IMR-90 (cell line): ENCODE results near the gene PAGE4. TPM values are rescaled to one million over a fixed set of nuclear protein-coding genes. Genes with fewer than 3 reads are reported as not detected.

Source experiments
- ATAC-seq: fragments of 200-7000 bp; cut with Tn5 transposase; 2 replicates; pipeline ENCODE4 v1.9.1; 2020; ENCODE audit warnings: low read depth, mild to moderate bottlenecking, moderate library complexity
- BruUV-seq: library from RNA; stranded (reverse); fragments of 400-500 nt; replicated peaks from 2 replicates; lab custom pipeline; 2021; lab: Mats Ljungman, UMichigan
- CTCF ChIA-PET: fragments of 300-600 bp; formaldehyde crosslinking; extraction: SDS; loops from one replicate; lab custom pipeline; 2021; ENCODE audit warnings: antibody characterized with exemption; lab: Yijun Ruan, JAX
- POLR2A ChIA-PET: fragments of 300-600 bp; sonication (Branson Sonifier 250); formaldehyde crosslinking; loops from one replicate; lab custom pipeline; 2022; ENCODE audit warnings: antibody characterized with exemption; ENCODE audit not compliant: unreplicated experiment; lab: Charles Lee
- DNase-seq: peaks from one replicate; pipeline ENCODE4 v3.0.0; 2013
- H2AFZ ChIP-seq: replicated peaks from 2 replicates; pipeline ENCODE3; 2013; ENCODE audit warnings: low read length, mild to moderate bottlenecking; ENCODE audit not compliant: poor library complexity
- H2AK5ac ChIP-seq: 2 replicates; pipeline ENCODE4 v1.6.1; 2013; ENCODE audit warnings: low read depth, low read length, inconsistent platforms
- H2AK9ac ChIP-seq: replicated peaks from 2 replicates; pipeline ENCODE3; 2013; ENCODE audit warnings: mild to moderate bottlenecking, low read depth, low read length, moderate library complexity; ENCODE audit not compliant: poor library complexity
- H2BK120ac ChIP-seq: 2 replicates; pipeline ENCODE4 v1.6.1; 2013; ENCODE audit warnings: low read depth, low read length, inconsistent platforms
- H2BK15ac ChIP-seq: 3 replicates; pipeline ENCODE4 v1.6.1; 2013; ENCODE audit warnings: low read depth, low read length, inconsistent platforms
- H2BK20ac ChIP-seq: 2 replicates; pipeline ENCODE4 v1.6.1; 2013; ENCODE audit warnings: low read depth, mild to moderate bottlenecking, inconsistent platforms, low read length, moderate library complexity
- H2BK5ac ChIP-seq: 2 replicates; pipeline ENCODE4 v1.6.1; 2013; ENCODE audit warnings: mild to moderate bottlenecking, low read depth, low read length, inconsistent platforms; ENCODE audit not compliant: poor library complexity, severe bottlenecking
- H3K14ac ChIP-seq: replicated peaks from 2 replicates; pipeline ENCODE4 v1.6.1; 2013; ENCODE audit warnings: low read depth, low read length, inconsistent platforms
- H3K18ac ChIP-seq: 2 replicates; pipeline ENCODE4 v1.6.1; 2013; ENCODE audit warnings: low read depth, low read length, control low read depth
- H3K23ac ChIP-seq: 2 replicates; pipeline ENCODE4 v1.6.1; 2013; ENCODE audit warnings: low read depth, low read length, inconsistent platforms
- H3K27ac ChIP-seq: 2 replicates; pipeline ENCODE4 v1.5.1; 2013; ENCODE audit warnings: mild to moderate bottlenecking, control low read depth, low read length; ENCODE audit not compliant: insufficient read depth
- H3K27me3 ChIP-seq: 2 replicates; pipeline ENCODE4 v1.6.1; 2013; ENCODE audit warnings: low read length; ENCODE audit not compliant: control insufficient read depth, insufficient read depth
- H3K36me3 ChIP-seq: 2 replicates; pipeline ENCODE4 v1.6.1; 2013; ENCODE audit warnings: low read length, mixed read lengths; ENCODE audit not compliant: control insufficient read depth, insufficient read depth
- H3K4ac ChIP-seq: 2 replicates; pipeline ENCODE4 v1.6.1; 2013; ENCODE audit warnings: low read depth, low read length, inconsistent platforms
- H3K4me1 ChIP-seq: 2 replicates; pipeline ENCODE4 v1.6.1; 2013; ENCODE audit warnings: low read length, mixed read lengths; ENCODE audit not compliant: control insufficient read depth, insufficient read depth
- H3K4me2 ChIP-seq: 2 replicates; pipeline ENCODE4 v1.6.1; 2013; ENCODE audit warnings: low read depth, mild to moderate bottlenecking, control low read depth, low read length, moderate library complexity
- H3K4me3 ChIP-seq: 2 replicates; pipeline ENCODE4 v1.5.1; 2013; ENCODE audit warnings: low read depth, mild to moderate bottlenecking, control low read depth, low read length, moderate library complexity; ENCODE audit not compliant: insufficient read depth
- H3K56ac ChIP-seq: 2 replicates; pipeline ENCODE4 v1.6.1; 2013; ENCODE audit warnings: low read length, inconsistent platforms; ENCODE audit not compliant: insufficient read depth; ENCODE audit errors: extremely low read depth
- H3K79me1 ChIP-seq, 2 experiments: 2 replicates each; pipeline ENCODE4 v1.6.1; 2013; ENCODE audit warnings: low read length in 2 of 2, inconsistent platforms in 1 of 2, low read depth in 1 of 2
- H3K9ac ChIP-seq: 2 replicates; pipeline ENCODE4 v1.6.1; 2013; ENCODE audit warnings: low read depth, low read length, control low read depth
- H3K9me1 ChIP-seq: 2 replicates; pipeline ENCODE4 v1.6.1; 2013; ENCODE audit warnings: low read length, inconsistent platforms; ENCODE audit not compliant: insufficient read depth
- H3K9me3 ChIP-seq: 2 replicates; pipeline ENCODE4 v1.6.1; 2013; ENCODE audit warnings: low read length; ENCODE audit not compliant: control insufficient read depth, insufficient read depth
- H4K20me1 ChIP-seq: 2 replicates; pipeline ENCODE4 v1.6.1; 2013; ENCODE audit warnings: low read length, inconsistent platforms; ENCODE audit not compliant: insufficient read depth
- H4K5ac ChIP-seq: 2 replicates; pipeline ENCODE4 v1.6.1; 2013; ENCODE audit warnings: mild to moderate bottlenecking, low read depth, low read length, control low read depth
- H4K8ac ChIP-seq, 2 experiments: 2 replicates each; pipeline ENCODE4 v1.6.1; 2013; ENCODE audit warnings: low read depth in 2 of 2, low read length in 2 of 2, control low read depth in 1 of 2, inconsistent platforms in 1 of 2
- H4K91ac ChIP-seq: 2 replicates; pipeline ENCODE4 v1.6.1; 2013; ENCODE audit warnings: low read depth, low read length, inconsistent platforms; ENCODE audit not compliant: insufficient read depth
- BHLHE40 ChIP-seq: fragments of 150-350 bp; IDR thresholded peaks from 2 replicates; pipeline ENCODE4 v1.6.1; 2016; ENCODE audit warnings: mild to moderate bottlenecking, low read depth, low read length
- CEBPB ChIP-seq: IDR thresholded peaks from 2 replicates; pipeline ENCODE4 v1.6.1; 2012; ENCODE audit warnings: low read depth, low read length, improper control_type of control experiment
- CHD1 ChIP-seq: IDR thresholded peaks from 2 replicates; pipeline ENCODE4 v1.6.1; 2012; ENCODE audit warnings: low read depth, low read length, improper control_type of control experiment
- FOS ChIP-seq: fragments of 150-350 bp; IDR thresholded peaks from 2 replicates; pipeline ENCODE4 v1.6.1; 2016; ENCODE audit warnings: low read depth, low read length
- MAFK ChIP-seq: IDR thresholded peaks from 2 replicates; pipeline ENCODE4 v1.6.1; 2012; ENCODE audit warnings: low read depth, low read length, improper control_type of control experiment
- MAZ ChIP-seq: IDR thresholded peaks from 2 replicates; pipeline ENCODE4 v1.6.1; 2012; ENCODE audit warnings: low read depth, mild to moderate bottlenecking, low read length, improper control_type of control experiment, moderate library complexity, borderline replicate concordance
- MXI1 ChIP-seq: IDR thresholded peaks from 2 replicates; pipeline ENCODE4 v1.6.1; 2012; ENCODE audit warnings: low read depth, mild to moderate bottlenecking, low read length, moderate library complexity, borderline replicate concordance
- NFE2L2 ChIP-seq: fragments of 150-350 bp; IDR thresholded peaks from 2 replicates; pipeline ENCODE4 v1.6.1; 2016; ENCODE audit warnings: low read depth, mild to moderate bottlenecking, low read length
- POLR2A ChIP-seq: IDR thresholded peaks from 2 replicates; pipeline ENCODE4 v1.6.1; 2012; ENCODE audit warnings: mild to moderate bottlenecking, low read depth, low read length
- RAD21 ChIP-seq: IDR thresholded peaks from 2 replicates; pipeline ENCODE4 v1.6.1; 2012; ENCODE audit warnings: low read length, improper control_type of control experiment
- RCOR1 ChIP-seq: IDR thresholded peaks from 2 replicates; pipeline ENCODE4 v1.6.1; 2012; ENCODE audit warnings: mild to moderate bottlenecking, low read length, improper control_type of control experiment; ENCODE audit not compliant: insufficient replicate concordance
- RFX5 ChIP-seq: IDR thresholded peaks from 2 replicates; pipeline ENCODE4 v1.8.0; 2012; ENCODE audit warnings: low read depth, mild to moderate bottlenecking, low read length, moderate library complexity
- SMC3 ChIP-seq: fragments of 150-350 bp; IDR thresholded peaks from 2 replicates; pipeline ENCODE4 v1.6.1; 2016; ENCODE audit warnings: low read depth, mild to moderate bottlenecking, antibody characterized with exemption, low read length, moderate library complexity
- WGBS, 2 experiments: methylation state at CpG; one replicate each; pipeline versions ENCODE4 v1.1.5 to v1.1.7; 2013; ENCODE audit warnings: missing lambda C conversion rate in 2 of 2; ENCODE audit not compliant: insufficient read length in 1 of 2; ENCODE audit errors: extremely low coverage in 2 of 2; 5-methylcytosine and 5-hydroxymethylcytosine counted together
- dilution Hi-C: fragments of 300-500 bp; cut with HindIII; formaldehyde crosslinking; loops from one replicate; pipeline ENCODE4 v1.14.3; 2018; ENCODE audit warnings: low sequenced_read_pairs; ENCODE audit not compliant: unreplicated experiment
- in situ Hi-C: fragments of 300-500 bp; cut with MboI; formaldehyde crosslinking; loops from 3 replicates; pipeline ENCODE4 v1.14.3; 2019; ENCODE audit warnings: low sequenced_read_pairs, inconsistent platforms, mixed read lengths
- intact Hi-C: fragments of 100-400 bp; cut with micrococcal nuclease; formaldehyde crosslinking; loops from 2 replicates; pipeline ENCODE4 v1.10.0; 2022
- polyA plus RNA-seq, 3 experiments: library from polyadenylated mRNA; depleted of rRNA; stranded (reverse); fragments of >200 nt; gene quantifications; 2 replicates each; pipeline ENCODE4 v1.2.3, GENCODE V29; 2012; ENCODE audit warnings: low replicate concordance in 1 of 3
- total RNA-seq: library from RNA; depleted of rRNA; stranded (reverse); fragments of >200 nt; gene quantifications from 2 replicates; pipeline ENCODE4 v1.2.3, GENCODE V29; 2012
- TF ChIP-seq, protein P1 (sequence below): conservative IDR thresholded peaks from 2 replicates; pipeline ENCODE4 v1.5.1; 2012; ENCODE audit warnings: mild to moderate bottlenecking, low read depth, low read length, improper control_type of control experiment
- TF ChIP-seq, protein P2 (sequence below): fragments of 150-350 bp; IDR thresholded peaks from 2 replicates; pipeline ENCODE4 v1.6.1; 2017; ENCODE audit warnings: mild to moderate bottlenecking, antibody characterized with exemption, low read length, low read depth
- TF ChIP-seq, protein P3 (sequence below): fragments of 150-350 bp; IDR thresholded peaks from 2 replicates; pipeline ENCODE4 v1.6.1; 2016; ENCODE audit warnings: low read depth, mild to moderate bottlenecking, low read length, moderate library complexity, borderline replicate concordance

PAGE4 gene
- total and polyA plus RNA-seq, 2 of the 4 experiments (the other 2 are of a cell fraction) = not detected

DNA sequence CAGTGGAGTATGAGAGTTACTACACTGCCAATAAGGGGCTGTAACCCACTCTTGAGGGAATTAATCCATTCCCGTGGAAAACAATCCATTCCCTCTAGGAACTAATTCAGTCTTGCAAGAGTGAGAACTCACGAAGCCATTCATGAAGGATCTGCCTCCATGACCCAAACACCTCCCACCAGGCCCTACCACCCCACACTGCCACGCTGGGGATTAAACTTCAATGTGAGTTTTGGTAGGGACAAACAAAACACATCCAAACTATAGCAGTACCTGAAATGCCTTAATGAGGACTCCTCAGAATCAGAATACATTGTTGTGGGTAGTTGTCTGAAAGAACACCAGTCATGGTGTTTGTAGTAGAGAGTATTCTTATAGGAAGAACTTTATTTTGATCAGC, 19.2 kb downstream of the PAGE4 start:
- BruUV-seq = no TSS peak

More for the DNA sequence above, 19.2 kb downstream of the PAGE4 start:
- Histone ChIP-seq H3K4me2 (no peak overlapping the region), H3K23ac (no peak overlapping the region), H2AK9ac (no peak overlapping the region), H3K9me3 (no peaks in the 10 kb centered on the region), H3K36me3 (no peaks in the 10 kb centered on the region), H3K79me1 (no peaks in the 10 kb centered on the region), H3K4me1 (no peaks in the 10 kb centered on the region), H3K18ac (no peak overlapping the region), H2BK5ac (no peak overlapping the region), H3K4me3 (no peak overlapping the region), H2BK15ac (no peak overlapping the region), H4K5ac (no peak overlapping the region), H2AFZ (no peak overlapping the region), H3K56ac (no peak overlapping the region), H4K8ac (no peak overlapping the region), H2BK20ac (no peak overlapping the region), H2AK5ac (no peak overlapping the region), H4K20me1 (no peaks in the 10 kb centered on the region), H2BK120ac (no peak overlapping the region), H3K4ac (no peak overlapping the region), H3K9me1 (no peaks in the 10 kb centered on the region), H3K14ac (no peak overlapping the region), H4K91ac (no peak overlapping the region), H3K27ac (no peak overlapping the region), H3K9ac (no peak overlapping the region), H3K27me3 (peaks cover 4% of the 10 kb centered on the region; the same call in 1 of the 2 replicates)
- DNase-seq (no peak), ATAC-seq (no peak)
- no CpG with 5 or more reads among the region's 3 CpGs for WGBS, 2 experiments
- ChIA-PET POLR2A (no interaction called here), CTCF (interaction anchor here (1.9 kb wide), 1 partner anchor 10 kb away, joined by 9 read pairs; no protein-coding TSS in a partner anchor)
- no peak for TF ChIP-seq BHLHE40
- TF ChIP-seq CEBPB = no peak
- TF ChIP-seq, protein P1, sequence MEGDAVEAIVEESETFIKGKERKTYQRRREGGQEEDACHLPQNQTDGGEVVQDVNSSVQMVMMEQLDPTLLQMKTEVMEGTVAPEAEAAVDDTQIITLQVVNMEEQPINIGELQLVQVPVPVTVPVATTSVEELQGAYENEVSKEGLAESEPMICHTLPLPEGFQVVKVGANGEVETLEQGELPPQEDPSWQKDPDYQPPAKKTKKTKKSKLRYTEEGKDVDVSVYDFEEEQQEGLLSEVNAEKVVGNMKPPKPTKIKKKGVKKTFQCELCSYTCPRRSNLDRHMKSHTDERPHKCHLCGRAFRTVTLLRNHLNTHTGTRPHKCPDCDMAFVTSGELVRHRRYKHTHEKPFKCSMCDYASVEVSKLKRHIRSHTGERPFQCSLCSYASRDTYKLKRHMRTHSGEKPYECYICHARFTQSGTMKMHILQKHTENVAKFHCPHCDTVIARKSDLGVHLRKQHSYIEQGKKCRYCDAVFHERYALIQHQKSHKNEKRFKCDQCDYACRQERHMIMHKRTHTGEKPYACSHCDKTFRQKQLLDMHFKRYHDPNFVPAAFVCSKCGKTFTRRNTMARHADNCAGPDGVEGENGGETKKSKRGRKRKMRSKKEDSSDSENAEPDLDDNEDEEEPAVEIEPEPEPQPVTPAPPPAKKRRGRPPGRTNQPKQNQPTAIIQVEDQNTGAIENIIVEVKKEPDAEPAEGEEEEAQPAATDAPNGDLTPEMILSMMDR = no peak
- no peak for TF ChIP-seq CHD1
- TF ChIP-seq, protein P2, sequence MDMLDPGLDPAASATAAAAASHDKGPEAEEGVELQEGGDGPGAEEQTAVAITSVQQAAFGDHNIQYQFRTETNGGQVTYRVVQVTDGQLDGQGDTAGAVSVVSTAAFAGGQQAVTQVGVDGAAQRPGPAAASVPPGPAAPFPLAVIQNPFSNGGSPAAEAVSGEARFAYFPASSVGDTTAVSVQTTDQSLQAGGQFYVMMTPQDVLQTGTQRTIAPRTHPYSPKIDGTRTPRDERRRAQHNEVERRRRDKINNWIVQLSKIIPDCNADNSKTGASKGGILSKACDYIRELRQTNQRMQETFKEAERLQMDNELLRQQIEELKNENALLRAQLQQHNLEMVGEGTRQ = no peak
- no peak for TF ChIP-seq MXI1
- no peak for TF ChIP-seq RAD21
- TF ChIP-seq NFE2L2 = no peak
- TF ChIP-seq FOS = no peak
- TF ChIP-seq, protein P3, sequence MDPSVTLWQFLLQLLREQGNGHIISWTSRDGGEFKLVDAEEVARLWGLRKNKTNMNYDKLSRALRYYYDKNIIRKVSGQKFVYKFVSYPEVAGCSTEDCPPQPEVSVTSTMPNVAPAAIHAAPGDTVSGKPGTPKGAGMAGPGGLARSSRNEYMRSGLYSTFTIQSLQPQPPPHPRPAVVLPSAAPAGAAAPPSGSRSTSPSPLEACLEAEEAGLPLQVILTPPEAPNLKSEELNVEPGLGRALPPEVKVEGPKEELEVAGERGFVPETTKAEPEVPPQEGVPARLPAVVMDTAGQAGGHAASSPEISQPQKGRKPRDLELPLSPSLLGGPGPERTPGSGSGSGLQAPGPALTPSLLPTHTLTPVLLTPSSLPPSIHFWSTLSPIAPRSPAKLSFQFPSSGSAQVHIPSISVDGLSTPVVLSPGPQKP = no peak
- TF ChIP-seq RCOR1 = no peak
- TF ChIP-seq MAZ = no peak
- TF ChIP-seq POLR2A = no peak
- TF ChIP-seq MAFK = no peak
- no peak for TF ChIP-seq RFX5
- no peak for TF ChIP-seq SMC3
- in situ Hi-C loops = no loop called here
- intact Hi-C loops = no loop called here
- dilution Hi-C loops = no loop called here
